Fibroblast of lung (primary cell): ENCODE measurements around the gene ALS2.

ENCODE experiments used
- EZH2 ChIP-seq: IDR thresholded peaks from 2 replicates; pipeline ENCODE4 v1.5.1; 2012; ENCODE audit warnings: low read length, control low read depth, mild to moderate bottlenecking; ENCODE audit errors: missing control alignments
- TF ChIP-seq, protein P1 (sequence below), 2 donors: IDR thresholded peaks in 1 of 2; conservative IDR thresholded peaks in 1 of 2; 1 replicate in 1 of 2; 2 replicates in 1 of 2; pipeline ENCODE4 v1.5.1; 2011 to 2012; ENCODE audit warnings: low read length in 2 of 2, control low read depth in 1 of 2, inconsistent platforms in 1 of 2, low read depth in 1 of 2, mild to moderate bottlenecking in 1 of 2

- TF ChIP-seq, protein P1, sequence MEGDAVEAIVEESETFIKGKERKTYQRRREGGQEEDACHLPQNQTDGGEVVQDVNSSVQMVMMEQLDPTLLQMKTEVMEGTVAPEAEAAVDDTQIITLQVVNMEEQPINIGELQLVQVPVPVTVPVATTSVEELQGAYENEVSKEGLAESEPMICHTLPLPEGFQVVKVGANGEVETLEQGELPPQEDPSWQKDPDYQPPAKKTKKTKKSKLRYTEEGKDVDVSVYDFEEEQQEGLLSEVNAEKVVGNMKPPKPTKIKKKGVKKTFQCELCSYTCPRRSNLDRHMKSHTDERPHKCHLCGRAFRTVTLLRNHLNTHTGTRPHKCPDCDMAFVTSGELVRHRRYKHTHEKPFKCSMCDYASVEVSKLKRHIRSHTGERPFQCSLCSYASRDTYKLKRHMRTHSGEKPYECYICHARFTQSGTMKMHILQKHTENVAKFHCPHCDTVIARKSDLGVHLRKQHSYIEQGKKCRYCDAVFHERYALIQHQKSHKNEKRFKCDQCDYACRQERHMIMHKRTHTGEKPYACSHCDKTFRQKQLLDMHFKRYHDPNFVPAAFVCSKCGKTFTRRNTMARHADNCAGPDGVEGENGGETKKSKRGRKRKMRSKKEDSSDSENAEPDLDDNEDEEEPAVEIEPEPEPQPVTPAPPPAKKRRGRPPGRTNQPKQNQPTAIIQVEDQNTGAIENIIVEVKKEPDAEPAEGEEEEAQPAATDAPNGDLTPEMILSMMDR (conservative IDR thresholded peaks at IDR 0.05 in 1 of 2, IDR thresholded peaks at IDR 0.05 in 1 of 2; ENCODE audit: low read depth in 1 of 2, low read length in 2 of 2) = no peak
- TF ChIP-seq EZH2 = no peak
These were observed 25.9 kb upstream of the ALS2 start, which contains the start of gene CDK15 for GRCh38 chr2:201806442-201807170.
